IPS DF 4.7 (cell line): ENCODE results near the gene IGFBP6.
"Not testable (repeated sequence)": the region's sequence is repeated elsewhere in the genome, so short reads cannot be mapped to it uniquely, and the experiment has no call there.

Experiments
- DNase-seq: peaks from one replicate; pipeline ENCODE4 v3.0.0-alpha.2; 2013; ENCODE audit warnings: low spot score; ENCODE audit errors: extremely low read depth

Gene IGFBP6

DNA sequence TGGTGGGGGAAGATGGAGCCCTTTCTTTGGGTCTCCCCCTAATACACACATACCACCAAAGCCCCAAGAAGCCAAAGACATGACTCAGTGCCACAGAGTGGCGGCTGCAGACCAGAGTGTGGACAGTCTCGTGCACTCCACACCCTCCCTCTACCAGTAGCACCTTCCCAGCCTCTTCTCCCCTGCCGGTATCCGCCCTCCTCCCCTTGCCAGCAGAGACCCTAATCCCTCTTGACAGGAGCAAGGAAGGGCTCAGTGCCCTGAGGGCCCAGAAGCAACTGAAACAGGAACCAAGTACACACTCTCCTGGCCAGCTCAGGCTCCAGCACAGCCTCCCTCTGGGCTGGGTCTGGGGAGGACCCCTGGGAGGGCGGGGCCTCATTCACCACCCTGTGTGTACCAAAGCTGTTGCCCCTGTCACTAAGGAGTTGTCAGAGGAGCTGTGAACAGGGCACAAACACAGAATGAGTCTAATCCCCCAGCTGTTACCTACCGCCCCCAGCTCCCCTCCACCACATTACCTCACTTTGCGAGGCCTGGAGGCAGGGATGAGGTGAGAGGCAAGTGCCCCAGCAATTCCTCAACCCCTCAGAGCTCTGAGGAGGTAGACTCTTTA is 26.5 kb upstream of the IGFBP6 start:
- no peak for DNase-seq

GRCh38 chr12:53071591-53072551 is 25.6 kb upstream of the IGFBP6 start:
- no peak for DNase-seq

DNA sequence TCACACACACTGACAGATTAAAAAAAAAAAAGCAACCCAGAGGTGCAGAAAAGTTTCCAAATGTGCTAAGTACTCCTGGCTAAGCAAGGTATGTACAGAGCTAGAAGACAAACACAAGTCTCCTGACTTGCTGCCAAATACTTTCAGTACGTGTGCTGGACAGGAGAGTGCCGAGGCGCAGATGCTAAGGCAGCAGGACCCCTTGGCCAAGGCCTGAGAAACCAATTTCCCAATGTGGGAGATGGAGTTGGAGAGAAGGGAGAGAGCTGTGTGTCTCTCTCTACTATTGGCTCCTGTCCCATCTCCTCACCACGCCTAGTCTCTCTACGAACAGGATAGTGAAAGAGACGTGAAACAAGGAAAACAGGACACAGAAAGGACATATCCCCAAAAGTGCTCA is 23.6 kb upstream of the IGFBP6 start:
- no peak for DNase-seq

- DNase-seq = no peak
Observed at GRCh38 chr12:53074283-53074998, 23.0 kb upstream of the IGFBP6 start.

DNA sequence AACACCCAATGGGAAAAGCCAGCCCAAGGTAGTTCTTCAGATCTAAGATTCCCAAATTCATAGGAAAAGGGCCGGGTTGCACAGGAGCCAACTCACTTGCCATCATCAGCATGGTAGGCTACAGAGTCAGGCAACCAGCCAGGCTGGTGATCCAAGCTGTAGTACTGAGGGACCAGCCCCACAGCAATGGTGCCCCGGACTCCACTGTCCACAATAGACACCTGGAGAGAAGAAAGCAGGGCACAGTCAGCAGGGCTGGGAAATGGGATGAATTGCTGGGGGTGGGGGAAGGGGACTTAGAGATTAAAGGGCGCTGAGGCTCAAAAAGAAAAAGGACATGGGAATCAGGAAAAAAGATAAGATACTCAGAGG is 22.5 kb upstream of the IGFBP6 start:
- DNase-seq = no peak

DNA sequence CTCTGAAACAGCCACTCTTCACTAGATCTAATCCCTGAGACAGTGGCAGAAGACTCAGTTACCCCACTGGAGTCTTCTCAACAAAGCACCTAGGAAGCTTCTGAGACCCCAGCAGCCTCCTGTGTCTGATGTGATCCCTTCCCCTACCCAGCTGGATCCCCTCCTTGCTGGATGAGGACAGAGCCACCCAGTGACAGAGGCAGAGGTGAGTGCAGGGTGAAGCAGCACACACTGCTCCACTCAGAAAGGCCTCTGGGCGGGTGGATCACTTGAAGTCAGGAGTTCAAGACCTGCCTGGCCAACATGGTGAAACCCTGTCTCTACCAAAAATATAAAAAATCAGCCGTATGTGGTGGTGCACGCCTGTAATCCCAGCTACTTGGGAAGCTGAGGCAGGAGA is 21.0 kb upstream of the IGFBP6 start:
- no peak for DNase-seq

GRCh38 chr12:53077030-53077429 is 20.4 kb upstream of the IGFBP6 start:
- no peak for DNase-seq

- DNase-seq = no peak
Observed at GRCh38 chr12:53078425-53079225, 18.8 kb upstream of the IGFBP6 start.

DNA sequence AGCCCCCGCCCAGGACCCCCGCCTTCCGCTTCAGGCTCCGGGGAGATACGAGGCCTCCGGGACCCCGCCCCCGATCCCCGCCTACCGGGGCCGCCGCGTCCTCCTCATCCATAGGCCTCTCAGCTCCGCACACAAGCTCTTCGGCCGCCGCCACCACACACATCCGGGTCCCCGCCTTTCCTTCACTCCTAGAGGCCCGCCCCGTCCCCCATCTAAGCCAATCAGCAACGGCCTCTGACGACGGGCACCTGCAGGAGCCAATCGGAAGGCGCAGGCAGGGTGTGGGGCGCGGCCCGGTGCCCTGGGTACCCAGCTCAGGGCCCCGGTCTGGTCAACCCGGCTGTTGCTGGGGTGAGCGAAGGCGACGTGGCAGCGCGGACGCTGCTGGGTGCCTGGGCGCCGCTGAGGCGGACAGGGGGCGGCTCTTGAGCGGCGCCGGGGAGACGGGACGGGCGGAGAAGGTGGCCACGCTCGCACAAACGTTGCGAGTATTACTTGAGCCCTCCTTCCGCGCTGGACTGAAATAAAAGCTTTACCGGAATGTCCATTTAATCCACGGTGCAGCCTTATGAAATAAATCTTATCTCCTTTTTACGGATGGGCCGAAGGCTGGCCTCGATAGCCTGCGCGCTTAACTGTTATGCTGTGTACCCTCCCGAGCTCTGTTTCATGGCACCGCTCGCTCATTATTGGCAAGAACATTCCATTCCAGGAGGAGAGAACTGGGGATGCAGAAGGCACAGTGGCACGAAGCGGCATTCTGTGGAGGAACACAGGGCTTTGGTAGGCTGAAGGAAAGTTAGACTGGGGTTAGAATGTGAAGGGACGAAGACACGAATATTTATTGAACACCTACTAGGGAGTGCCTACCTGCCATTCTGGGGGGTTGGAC is 18.0 kb upstream of the IGFBP6 start, which contains the start of gene SPRYD3:
Gene SPRYD3, minus strand, starts transcription at position 165 of the 892 bp plus-strand sequence. Its CDS starts 57 bp downstream, at position 108.
- DNase-seq = no peak

DNA sequence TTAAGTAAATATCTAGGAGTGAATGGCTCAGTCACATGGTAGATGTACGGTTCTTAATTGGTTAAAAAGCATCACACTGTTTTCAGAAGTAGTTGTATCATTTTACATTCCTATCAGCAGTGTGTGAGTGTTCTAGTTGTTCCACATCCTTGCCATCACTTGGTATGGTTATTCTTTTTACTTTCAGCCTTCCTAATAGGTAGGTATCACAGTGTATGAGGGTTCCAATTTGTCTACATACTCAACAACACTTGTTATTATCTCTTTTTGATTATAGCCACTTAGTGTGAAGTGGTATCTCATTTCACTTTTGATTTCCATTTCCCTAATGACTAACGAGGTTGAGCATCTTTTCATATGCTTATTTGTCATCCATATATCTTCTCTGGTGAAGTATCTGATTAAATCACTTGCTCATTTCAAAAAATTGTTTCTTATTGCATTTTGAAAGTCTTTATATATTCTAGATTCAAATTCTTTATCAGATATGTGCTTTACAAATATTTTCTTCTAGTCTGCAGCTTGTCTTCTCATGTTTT is 14.8 kb upstream of the IGFBP6 start:
- no peak for DNase-seq

DNA sequence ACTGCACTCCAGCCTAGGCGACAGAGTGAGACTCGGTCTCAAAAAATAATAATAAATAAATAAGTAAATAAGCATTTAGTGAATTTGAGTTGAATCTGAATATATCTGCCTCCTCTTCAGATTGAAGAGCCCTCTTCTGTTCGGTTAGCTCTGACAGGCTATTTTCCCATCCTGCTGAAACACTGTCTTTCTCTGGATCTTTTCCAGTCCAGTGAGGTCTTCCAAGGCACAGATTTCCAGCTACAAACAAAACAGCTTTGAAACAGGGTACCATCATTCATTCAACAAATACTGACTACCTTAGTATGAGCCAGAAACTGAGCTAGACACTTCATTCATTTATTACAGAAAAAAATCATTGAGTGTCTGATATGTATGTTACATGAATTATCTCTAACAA is 11.1 kb upstream of the IGFBP6 start:
- DNase-seq = no peak

DNA sequence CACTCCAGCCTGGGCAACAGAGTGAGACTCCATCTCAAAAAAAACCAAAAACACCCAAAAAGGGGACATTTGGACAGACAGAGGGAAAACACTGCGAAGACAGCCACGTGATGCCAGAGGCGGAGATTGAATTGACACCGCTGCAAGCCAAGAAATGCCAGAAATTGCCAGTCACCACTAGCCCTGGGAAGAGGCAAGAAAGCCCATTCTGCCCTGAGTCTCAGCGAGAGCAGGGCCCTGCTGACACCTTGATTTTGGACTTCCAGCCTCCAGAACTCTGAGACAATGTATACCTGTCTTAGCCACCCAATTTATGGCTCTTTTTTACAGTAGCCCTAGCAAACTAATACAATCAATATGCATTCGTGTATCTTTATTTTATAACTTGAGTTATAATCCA is 7.4 kb upstream of the IGFBP6 start:
- DNase-seq = no peak

GRCh38 chr12:53090554-53090953 is 6.9 kb upstream of the IGFBP6 start:
- DNase-seq = no peak

DNA sequence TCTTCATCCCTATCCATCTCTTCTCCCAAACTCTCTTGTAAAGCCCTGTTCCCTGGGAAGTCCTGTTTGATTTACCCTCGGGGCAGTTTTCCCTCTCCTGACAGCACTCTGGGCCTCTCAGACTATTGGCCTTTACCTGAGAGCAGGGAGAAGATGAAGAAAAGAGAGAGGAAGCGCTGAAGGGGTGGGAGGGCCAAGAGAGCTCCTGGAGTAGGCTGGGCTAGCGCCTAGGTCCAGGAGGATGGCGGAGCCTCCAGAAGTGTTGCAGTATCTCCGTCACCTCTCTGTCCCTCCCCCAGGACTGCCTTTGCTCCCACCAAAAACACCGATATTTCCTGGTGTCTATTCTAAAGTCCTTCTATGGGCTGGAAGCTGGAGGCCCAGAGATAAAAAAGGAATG is 5.7 kb upstream of the IGFBP6 start:
- no peak for DNase-seq

- DNase-seq = no peak
Observed at GRCh38 chr12:53093777-53094393, 3.6 kb upstream of the IGFBP6 start.

DNA sequence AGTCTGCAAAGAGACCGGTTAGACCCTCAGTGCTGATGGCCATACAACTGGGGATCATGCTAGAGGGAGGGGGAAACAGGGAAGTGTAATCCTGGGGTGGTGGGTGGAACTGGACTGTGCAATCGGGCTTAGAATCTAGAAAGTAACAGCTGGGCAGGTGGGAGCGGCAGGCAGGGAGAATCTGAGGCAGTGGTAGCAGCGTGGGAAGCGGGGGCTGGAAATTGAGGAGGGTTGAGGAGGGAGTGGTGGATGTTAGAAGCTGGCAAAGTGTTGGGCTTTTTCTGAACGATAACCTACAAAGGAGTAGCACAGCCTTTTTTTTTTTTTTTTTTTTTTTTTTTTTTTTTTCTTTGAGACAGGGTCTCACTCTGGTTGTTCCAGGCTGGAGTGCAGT is 3.1 kb upstream of the IGFBP6 start:
- DNase-seq = no peak

GRCh38 chr12:53094796-53095595 is 2.5 kb upstream of the IGFBP6 start:
- DNase-seq = not testable (repeated sequence)

DNA sequence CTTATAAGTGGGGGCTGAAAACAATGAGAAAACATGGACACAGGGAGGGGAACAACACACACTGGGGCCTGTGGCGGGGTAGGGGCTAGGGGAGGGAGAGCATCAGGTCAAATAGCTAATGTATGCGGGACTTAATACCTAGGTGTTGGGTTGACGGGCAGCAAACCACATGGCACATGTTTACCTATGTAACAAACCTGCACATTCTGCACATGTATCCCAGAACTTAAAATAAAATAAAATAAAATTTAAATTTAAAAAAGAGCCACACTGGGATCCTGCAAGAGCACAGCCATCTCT is 1.9 kb upstream of the IGFBP6 start:
- not testable (repeated sequence) for DNase-seq
